IMR-90 (cell line): ENCODE data around the gene HNRNPH1. TPM values are rescaled to one million over a fixed set of nuclear protein-coding genes. Genes with fewer than 3 reads are reported as not detected.
A peak's percentile ranks its signal among the peaks of the same experiment; 100 is the strongest.

ENCODE experiments used
- ATAC-seq: fragments of 200-7000 bp; cut with Tn5 transposase; 2 replicates; pipeline ENCODE4 v1.9.1; 2020; ENCODE audit warnings: low read depth, mild to moderate bottlenecking, moderate library complexity
- BruUV-seq: library from RNA; stranded (reverse); fragments of 400-500 nt; replicated peaks from 2 replicates; lab custom pipeline; 2021; lab: Mats Ljungman, UMichigan
- CTCF ChIA-PET: fragments of 300-600 bp; formaldehyde crosslinking; extraction: SDS; loops from one replicate; lab custom pipeline; 2021; ENCODE audit warnings: antibody characterized with exemption; lab: Yijun Ruan, JAX
- POLR2A ChIA-PET: fragments of 300-600 bp; sonication (Branson Sonifier 250); formaldehyde crosslinking; loops from one replicate; lab custom pipeline; 2022; ENCODE audit warnings: antibody characterized with exemption; ENCODE audit not compliant: unreplicated experiment; lab: Charles Lee
- DNase-seq: peaks from one replicate; pipeline ENCODE4 v3.0.0; 2013
- H2AFZ ChIP-seq: replicated peaks from 2 replicates; pipeline ENCODE3; 2013; ENCODE audit warnings: low read length, mild to moderate bottlenecking; ENCODE audit not compliant: poor library complexity
- H2AK5ac ChIP-seq: 2 replicates; pipeline ENCODE4 v1.6.1; 2013; ENCODE audit warnings: low read depth, low read length, inconsistent platforms
- H2AK9ac ChIP-seq: replicated peaks from 2 replicates; pipeline ENCODE3; 2013; ENCODE audit warnings: mild to moderate bottlenecking, low read depth, low read length, moderate library complexity; ENCODE audit not compliant: poor library complexity
- H2BK120ac ChIP-seq: 2 replicates; pipeline ENCODE4 v1.6.1; 2013; ENCODE audit warnings: low read depth, low read length, inconsistent platforms
- H2BK15ac ChIP-seq: 3 replicates; pipeline ENCODE4 v1.6.1; 2013; ENCODE audit warnings: low read depth, low read length, inconsistent platforms
- H2BK20ac ChIP-seq: 2 replicates; pipeline ENCODE4 v1.6.1; 2013; ENCODE audit warnings: low read depth, mild to moderate bottlenecking, inconsistent platforms, low read length, moderate library complexity
- H2BK5ac ChIP-seq: 2 replicates; pipeline ENCODE4 v1.6.1; 2013; ENCODE audit warnings: mild to moderate bottlenecking, low read depth, low read length, inconsistent platforms; ENCODE audit not compliant: poor library complexity, severe bottlenecking
- H3K14ac ChIP-seq: replicated peaks from 2 replicates; pipeline ENCODE4 v1.6.1; 2013; ENCODE audit warnings: low read depth, low read length, inconsistent platforms
- H3K18ac ChIP-seq: 2 replicates; pipeline ENCODE4 v1.6.1; 2013; ENCODE audit warnings: low read depth, low read length, control low read depth
- H3K23ac ChIP-seq: 2 replicates; pipeline ENCODE4 v1.6.1; 2013; ENCODE audit warnings: low read depth, low read length, inconsistent platforms
- H3K27ac ChIP-seq: 2 replicates; pipeline ENCODE4 v1.5.1; 2013; ENCODE audit warnings: mild to moderate bottlenecking, control low read depth, low read length; ENCODE audit not compliant: insufficient read depth
- H3K27me3 ChIP-seq: 2 replicates; pipeline ENCODE4 v1.6.1; 2013; ENCODE audit warnings: low read length; ENCODE audit not compliant: control insufficient read depth, insufficient read depth
- H3K36me3 ChIP-seq: 2 replicates; pipeline ENCODE4 v1.6.1; 2013; ENCODE audit warnings: low read length, mixed read lengths; ENCODE audit not compliant: control insufficient read depth, insufficient read depth
- H3K4ac ChIP-seq: 2 replicates; pipeline ENCODE4 v1.6.1; 2013; ENCODE audit warnings: low read depth, low read length, inconsistent platforms
- H3K4me1 ChIP-seq: 2 replicates; pipeline ENCODE4 v1.6.1; 2013; ENCODE audit warnings: low read length, mixed read lengths; ENCODE audit not compliant: control insufficient read depth, insufficient read depth
- H3K4me2 ChIP-seq: 2 replicates; pipeline ENCODE4 v1.6.1; 2013; ENCODE audit warnings: low read depth, mild to moderate bottlenecking, control low read depth, low read length, moderate library complexity
- H3K4me3 ChIP-seq: 2 replicates; pipeline ENCODE4 v1.5.1; 2013; ENCODE audit warnings: low read depth, mild to moderate bottlenecking, control low read depth, low read length, moderate library complexity; ENCODE audit not compliant: insufficient read depth
- H3K56ac ChIP-seq: 2 replicates; pipeline ENCODE4 v1.6.1; 2013; ENCODE audit warnings: low read length, inconsistent platforms; ENCODE audit not compliant: insufficient read depth; ENCODE audit errors: extremely low read depth
- H3K79me1 ChIP-seq, 2 experiments: 2 replicates each; pipeline ENCODE4 v1.6.1; 2013; ENCODE audit warnings: low read length in 2 of 2, inconsistent platforms in 1 of 2, low read depth in 1 of 2
- H3K9ac ChIP-seq: 2 replicates; pipeline ENCODE4 v1.6.1; 2013; ENCODE audit warnings: low read depth, low read length, control low read depth
- H3K9me1 ChIP-seq: 2 replicates; pipeline ENCODE4 v1.6.1; 2013; ENCODE audit warnings: low read length, inconsistent platforms; ENCODE audit not compliant: insufficient read depth
- H3K9me3 ChIP-seq: 2 replicates; pipeline ENCODE4 v1.6.1; 2013; ENCODE audit warnings: low read length; ENCODE audit not compliant: control insufficient read depth, insufficient read depth
- H4K20me1 ChIP-seq: 2 replicates; pipeline ENCODE4 v1.6.1; 2013; ENCODE audit warnings: low read length, inconsistent platforms; ENCODE audit not compliant: insufficient read depth
- H4K5ac ChIP-seq: 2 replicates; pipeline ENCODE4 v1.6.1; 2013; ENCODE audit warnings: mild to moderate bottlenecking, low read depth, low read length, control low read depth
- H4K8ac ChIP-seq, 2 experiments: 2 replicates each; pipeline ENCODE4 v1.6.1; 2013; ENCODE audit warnings: low read depth in 2 of 2, low read length in 2 of 2, control low read depth in 1 of 2, inconsistent platforms in 1 of 2
- H4K91ac ChIP-seq: 2 replicates; pipeline ENCODE4 v1.6.1; 2013; ENCODE audit warnings: low read depth, low read length, inconsistent platforms; ENCODE audit not compliant: insufficient read depth
- BHLHE40 ChIP-seq: fragments of 150-350 bp; IDR thresholded peaks from 2 replicates; pipeline ENCODE4 v1.6.1; 2016; ENCODE audit warnings: mild to moderate bottlenecking, low read depth, low read length
- CEBPB ChIP-seq: IDR thresholded peaks from 2 replicates; pipeline ENCODE4 v1.6.1; 2012; ENCODE audit warnings: low read depth, low read length, improper control_type of control experiment
- CHD1 ChIP-seq: IDR thresholded peaks from 2 replicates; pipeline ENCODE4 v1.6.1; 2012; ENCODE audit warnings: low read depth, low read length, improper control_type of control experiment
- FOS ChIP-seq: fragments of 150-350 bp; IDR thresholded peaks from 2 replicates; pipeline ENCODE4 v1.6.1; 2016; ENCODE audit warnings: low read depth, low read length
- MAFK ChIP-seq: IDR thresholded peaks from 2 replicates; pipeline ENCODE4 v1.6.1; 2012; ENCODE audit warnings: low read depth, low read length, improper control_type of control experiment
- MAZ ChIP-seq: IDR thresholded peaks from 2 replicates; pipeline ENCODE4 v1.6.1; 2012; ENCODE audit warnings: low read depth, mild to moderate bottlenecking, low read length, improper control_type of control experiment, moderate library complexity, borderline replicate concordance
- MXI1 ChIP-seq: IDR thresholded peaks from 2 replicates; pipeline ENCODE4 v1.6.1; 2012; ENCODE audit warnings: low read depth, mild to moderate bottlenecking, low read length, moderate library complexity, borderline replicate concordance
- NFE2L2 ChIP-seq: fragments of 150-350 bp; IDR thresholded peaks from 2 replicates; pipeline ENCODE4 v1.6.1; 2016; ENCODE audit warnings: low read depth, mild to moderate bottlenecking, low read length
- POLR2A ChIP-seq: IDR thresholded peaks from 2 replicates; pipeline ENCODE4 v1.6.1; 2012; ENCODE audit warnings: mild to moderate bottlenecking, low read depth, low read length
- RAD21 ChIP-seq: IDR thresholded peaks from 2 replicates; pipeline ENCODE4 v1.6.1; 2012; ENCODE audit warnings: low read length, improper control_type of control experiment
- RCOR1 ChIP-seq: IDR thresholded peaks from 2 replicates; pipeline ENCODE4 v1.6.1; 2012; ENCODE audit warnings: mild to moderate bottlenecking, low read length, improper control_type of control experiment; ENCODE audit not compliant: insufficient replicate concordance
- RFX5 ChIP-seq: IDR thresholded peaks from 2 replicates; pipeline ENCODE4 v1.8.0; 2012; ENCODE audit warnings: low read depth, mild to moderate bottlenecking, low read length, moderate library complexity
- SMC3 ChIP-seq: fragments of 150-350 bp; IDR thresholded peaks from 2 replicates; pipeline ENCODE4 v1.6.1; 2016; ENCODE audit warnings: low read depth, mild to moderate bottlenecking, antibody characterized with exemption, low read length, moderate library complexity
- WGBS, 2 experiments: methylation state at CpG; one replicate each; pipeline versions ENCODE4 v1.1.5 to v1.1.7; 2013; ENCODE audit warnings: missing lambda C conversion rate in 2 of 2; ENCODE audit not compliant: insufficient read length in 1 of 2; ENCODE audit errors: extremely low coverage in 2 of 2; 5-methylcytosine and 5-hydroxymethylcytosine counted together
- dilution Hi-C: fragments of 300-500 bp; cut with HindIII; formaldehyde crosslinking; loops from one replicate; pipeline ENCODE4 v1.14.3; 2018; ENCODE audit warnings: low sequenced_read_pairs; ENCODE audit not compliant: unreplicated experiment
- in situ Hi-C: fragments of 300-500 bp; cut with MboI; formaldehyde crosslinking; loops from 3 replicates; pipeline ENCODE4 v1.14.3; 2019; ENCODE audit warnings: low sequenced_read_pairs, inconsistent platforms, mixed read lengths
- intact Hi-C: fragments of 100-400 bp; cut with micrococcal nuclease; formaldehyde crosslinking; loops from 2 replicates; pipeline ENCODE4 v1.10.0; 2022
- polyA plus RNA-seq, 3 experiments: library from polyadenylated mRNA; depleted of rRNA; stranded (reverse); fragments of >200 nt; gene quantifications; 2 replicates each; pipeline ENCODE4 v1.2.3, GENCODE V29; 2012; ENCODE audit warnings: low replicate concordance in 1 of 3
- total RNA-seq: library from RNA; depleted of rRNA; stranded (reverse); fragments of >200 nt; gene quantifications from 2 replicates; pipeline ENCODE4 v1.2.3, GENCODE V29; 2012
- TF ChIP-seq, protein P1 (sequence below): fragments of 150-350 bp; IDR thresholded peaks from 2 replicates; pipeline ENCODE4 v1.6.1; 2017; ENCODE audit warnings: mild to moderate bottlenecking, antibody characterized with exemption, low read length, low read depth
- TF ChIP-seq, protein P2 (sequence below): conservative IDR thresholded peaks from 2 replicates; pipeline ENCODE4 v1.5.1; 2012; ENCODE audit warnings: mild to moderate bottlenecking, low read depth, low read length, improper control_type of control experiment
- TF ChIP-seq, protein P3 (sequence below): fragments of 150-350 bp; IDR thresholded peaks from 2 replicates; pipeline ENCODE4 v1.6.1; 2016; ENCODE audit warnings: low read depth, mild to moderate bottlenecking, low read length, moderate library complexity, borderline replicate concordance

HNRNPH1 gene
- total and polyA plus RNA-seq, 2 of the 4 experiments (the other 2 are of a cell fraction), result 288 to 300 TPM

DNA sequence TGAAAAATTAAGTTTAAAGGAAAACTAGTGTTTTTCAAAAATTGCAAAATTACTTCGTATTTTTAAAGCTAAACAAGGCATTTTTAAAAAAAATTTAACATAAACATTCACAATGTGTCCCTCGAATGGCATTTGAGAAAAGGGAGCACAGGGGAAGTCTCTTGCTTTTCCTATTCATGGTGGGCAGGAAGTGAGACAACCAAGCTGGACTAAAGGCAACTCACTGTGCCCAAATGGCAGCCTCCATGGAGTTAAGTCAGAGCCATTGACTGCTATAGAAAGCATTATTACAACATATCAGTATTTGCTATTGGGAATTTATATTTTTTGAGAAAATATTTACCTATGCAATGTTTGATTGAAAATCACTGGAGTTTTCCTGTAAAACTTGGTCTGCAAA is 8.3 kb downstream of the HNRNPH1 start:
- WGBS, 2 experiments, result no CpG with 5 or more reads among the region's 2 CpGs
- no peak for ATAC-seq
- Histone ChIP-seq H2BK20ac (no peak overlapping the region), H3K9ac (no peak overlapping the region), H4K91ac (no peak overlapping the region), H2BK15ac (no peak overlapping the region), H3K4me2 (no peak overlapping the region), H3K4ac (no peak overlapping the region), H2BK120ac (no peak overlapping the region), H3K23ac (no peak overlapping the region), H4K8ac (no peak overlapping the region), H2AFZ (no peak overlapping the region), H3K14ac (no peak overlapping the region), H3K56ac (no peak overlapping the region), H3K18ac (no peak overlapping the region), H3K36me3 (peaks cover 72% of the 10 kb centered on the region), H3K9me1 (peaks cover 17% of the 10 kb centered on the region; the same call in 1 of the 2 replicates), H2AK5ac (no peak overlapping the region), H3K27me3 (no peaks in the 10 kb centered on the region), H3K4me1 (peaks cover 6% of the 10 kb centered on the region), H3K27ac (no peak overlapping the region), H3K79me1 (peaks cover 34 to 77% of the 10 kb centered on the region in 2 experiments), H3K4me3 (no peak overlapping the region), H4K5ac (no peak overlapping the region), H4K20me1 (peaks cover 96% of the 10 kb centered on the region), H2AK9ac (no peak overlapping the region), H2BK5ac (no peak overlapping the region), H3K9me3 (no peaks in the 10 kb centered on the region)
- ChIA-PET CTCF (interaction anchor here (0.6 to 1.2 kb wide), 3 partner anchors 8 to 471 kb away, joined by 3 to 4 read pairs (median 3); partner anchors contain the start of gene HNRNPH1), POLR2A (interaction anchor here (0.7 kb wide), 1 partner anchor 9 kb away, joined by 3 read pairs; no protein-coding TSS in a partner anchor)
- no peak for TF ChIP-seq NFE2L2
- TF ChIP-seq SMC3, result no peak
- TF ChIP-seq CEBPB, result no peak
- no peak for TF ChIP-seq RAD21
- TF ChIP-seq, protein P1, sequence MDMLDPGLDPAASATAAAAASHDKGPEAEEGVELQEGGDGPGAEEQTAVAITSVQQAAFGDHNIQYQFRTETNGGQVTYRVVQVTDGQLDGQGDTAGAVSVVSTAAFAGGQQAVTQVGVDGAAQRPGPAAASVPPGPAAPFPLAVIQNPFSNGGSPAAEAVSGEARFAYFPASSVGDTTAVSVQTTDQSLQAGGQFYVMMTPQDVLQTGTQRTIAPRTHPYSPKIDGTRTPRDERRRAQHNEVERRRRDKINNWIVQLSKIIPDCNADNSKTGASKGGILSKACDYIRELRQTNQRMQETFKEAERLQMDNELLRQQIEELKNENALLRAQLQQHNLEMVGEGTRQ, result no peak
- TF ChIP-seq, protein P2, sequence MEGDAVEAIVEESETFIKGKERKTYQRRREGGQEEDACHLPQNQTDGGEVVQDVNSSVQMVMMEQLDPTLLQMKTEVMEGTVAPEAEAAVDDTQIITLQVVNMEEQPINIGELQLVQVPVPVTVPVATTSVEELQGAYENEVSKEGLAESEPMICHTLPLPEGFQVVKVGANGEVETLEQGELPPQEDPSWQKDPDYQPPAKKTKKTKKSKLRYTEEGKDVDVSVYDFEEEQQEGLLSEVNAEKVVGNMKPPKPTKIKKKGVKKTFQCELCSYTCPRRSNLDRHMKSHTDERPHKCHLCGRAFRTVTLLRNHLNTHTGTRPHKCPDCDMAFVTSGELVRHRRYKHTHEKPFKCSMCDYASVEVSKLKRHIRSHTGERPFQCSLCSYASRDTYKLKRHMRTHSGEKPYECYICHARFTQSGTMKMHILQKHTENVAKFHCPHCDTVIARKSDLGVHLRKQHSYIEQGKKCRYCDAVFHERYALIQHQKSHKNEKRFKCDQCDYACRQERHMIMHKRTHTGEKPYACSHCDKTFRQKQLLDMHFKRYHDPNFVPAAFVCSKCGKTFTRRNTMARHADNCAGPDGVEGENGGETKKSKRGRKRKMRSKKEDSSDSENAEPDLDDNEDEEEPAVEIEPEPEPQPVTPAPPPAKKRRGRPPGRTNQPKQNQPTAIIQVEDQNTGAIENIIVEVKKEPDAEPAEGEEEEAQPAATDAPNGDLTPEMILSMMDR, result no peak
- TF ChIP-seq FOS, result no peak
- no peak for TF ChIP-seq MXI1
- no peak for TF ChIP-seq MAZ
- TF ChIP-seq RFX5, result no peak
- TF ChIP-seq CHD1, result no peak
- no peak for TF ChIP-seq MAFK
- no peak for TF ChIP-seq POLR2A
- no peak for TF ChIP-seq BHLHE40
- TF ChIP-seq, protein P3, sequence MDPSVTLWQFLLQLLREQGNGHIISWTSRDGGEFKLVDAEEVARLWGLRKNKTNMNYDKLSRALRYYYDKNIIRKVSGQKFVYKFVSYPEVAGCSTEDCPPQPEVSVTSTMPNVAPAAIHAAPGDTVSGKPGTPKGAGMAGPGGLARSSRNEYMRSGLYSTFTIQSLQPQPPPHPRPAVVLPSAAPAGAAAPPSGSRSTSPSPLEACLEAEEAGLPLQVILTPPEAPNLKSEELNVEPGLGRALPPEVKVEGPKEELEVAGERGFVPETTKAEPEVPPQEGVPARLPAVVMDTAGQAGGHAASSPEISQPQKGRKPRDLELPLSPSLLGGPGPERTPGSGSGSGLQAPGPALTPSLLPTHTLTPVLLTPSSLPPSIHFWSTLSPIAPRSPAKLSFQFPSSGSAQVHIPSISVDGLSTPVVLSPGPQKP, result no peak
- no peak for TF ChIP-seq RCOR1
- dilution Hi-C loops, result no loop called here
- intact Hi-C loops, result no loop called here
- peak; percentile 51 for DNase-seq
- BruUV-seq, result no TSS peak
- in situ Hi-C loops, result no loop called here
